ENCODE data around the gene IL21R.

IL21R gene

GRCh38 chr16:27468941-27469531 is 67.1 kb downstream of the IL21R start:
- DNase-seq: no peak

- no peak for DNase-seq
Observed at GRCh38 chr16:27470567-27471431, 68.8 kb downstream of the IL21R start.

GRCh38 chr16:27471661-27472060 is 69.7 kb downstream of the IL21R start:
- no peak for DNase-seq

GRCh38 chr16:27472091-27473020 is 70.4 kb downstream of the IL21R start:
- DNase-seq: no peak

GRCh38 chr16:27473101-27473900 is 71.3 kb downstream of the IL21R start:
- no peak for DNase-seq

GRCh38 chr16:27474041-27474440 is 72.1 kb downstream of the IL21R start:
- no peak for DNase-seq

- DNase-seq: no peak
Observed at GRCh38 chr16:27474921-27475320, 72.9 kb downstream of the IL21R start.

- no peak for DNase-seq
Observed at GRCh38 chr16:27475561-27475960, 73.6 kb downstream of the IL21R start.

GRCh38 chr16:27476240-27476639 is 74.3 kb downstream of the IL21R start:
- no peak for DNase-seq

- DNase-seq: no peak
Observed at GRCh38 chr16:27480761-27481160, 78.8 kb downstream of the IL21R start.

- no peak for DNase-seq
Observed at GRCh38 chr16:27481282-27481934, 79.4 kb downstream of the IL21R start.

- DNase-seq: no peak
Observed at GRCh38 chr16:27482397-27483087, 80.6 kb downstream of the IL21R start.

- no peak for DNase-seq
Observed at GRCh38 chr16:27483088-27483437, 81.1 kb downstream of the IL21R start.

- DNase-seq: no peak
Observed at GRCh38 chr16:27483624-27484023, 81.7 kb downstream of the IL21R start.

GRCh38 chr16:27485126-27485525 is 83.2 kb downstream of the IL21R start:
- no peak for DNase-seq

- no peak for DNase-seq
Observed at GRCh38 chr16:27485811-27486210, 83.8 kb downstream of the IL21R start.

GRCh38 chr16:27486344-27486743 is 84.4 kb downstream of the IL21R start:
- no peak for DNase-seq

GRCh38 chr16:27486760-27487159 is 84.8 kb downstream of the IL21R start:
- DNase-seq: no peak

GRCh38 chr16:27489421-27489820 is 87.4 kb downstream of the IL21R start:
- no peak for DNase-seq

GRCh38 chr16:27489906-27490305 is 87.9 kb downstream of the IL21R start:
- DNase-seq: no peak

GRCh38 chr16:27491894-27492587 is 90.1 kb downstream of the IL21R start:
- no peak for DNase-seq

Measured in right forelimb (tissue), 1 donor.